ACC112 (cell line): Measurements from ENCODE around the gene HDAC8.
"Not testable (repeated sequence)": the region's sequence is repeated elsewhere in the genome, so short reads cannot be mapped to it uniquely, and the experiment has no call there.

ENCODE experiments used
- H2AFZ ChIP-seq: fragments of 200-600 bp; sonication (generic); one replicate; pipeline ENCODE4 v1.6.0; 2017; ENCODE audit warnings: antibody characterized with exemption, low read length; ENCODE audit not compliant: unreplicated experiment
- H3K27ac ChIP-seq: fragments of 200-600 bp; sonication (generic); 2 replicates; pipeline ENCODE4 v1.5.1; 2014; ENCODE audit warnings: low read depth, mild to moderate bottlenecking, antibody characterized with exemption, low read length, moderate library complexity
- H3K27me3 ChIP-seq: fragments of 200-600 bp; sonication (generic); 2 replicates; pipeline ENCODE4 v1.6.1; 2014; ENCODE audit warnings: mild to moderate bottlenecking, antibody characterized with exemption, low read length, moderate library complexity, mixed read lengths; ENCODE audit not compliant: insufficient read depth
- H3K36me3 ChIP-seq: fragments of 200-600 bp; sonication (generic); 2 replicates; pipeline ENCODE4 v1.6.1; 2016; ENCODE audit warnings: mild to moderate bottlenecking, antibody characterized with exemption, low read length, moderate library complexity, mixed read lengths; ENCODE audit not compliant: insufficient read depth
- H3K4me1 ChIP-seq: fragments of 200-600 bp; sonication (generic); one replicate; pipeline ENCODE4 v1.6.1; 2016; ENCODE audit warnings: low read length, mixed read lengths; ENCODE audit not compliant: insufficient read depth, unreplicated experiment, control insufficient read depth
- H3K4me3 ChIP-seq: fragments of 200-600 bp; sonication (generic); 2 replicates; pipeline ENCODE4 v1.5.1; 2014; ENCODE audit warnings: mild to moderate bottlenecking, low read depth, low read length
- H3K79me2 ChIP-seq: fragments of 200-600 bp; sonication (generic); one replicate; pipeline ENCODE4 v1.6.0; 2016; ENCODE audit warnings: low read length; ENCODE audit not compliant: control insufficient read depth, unreplicated experiment, insufficient read depth

Gene HDAC8

DNA sequence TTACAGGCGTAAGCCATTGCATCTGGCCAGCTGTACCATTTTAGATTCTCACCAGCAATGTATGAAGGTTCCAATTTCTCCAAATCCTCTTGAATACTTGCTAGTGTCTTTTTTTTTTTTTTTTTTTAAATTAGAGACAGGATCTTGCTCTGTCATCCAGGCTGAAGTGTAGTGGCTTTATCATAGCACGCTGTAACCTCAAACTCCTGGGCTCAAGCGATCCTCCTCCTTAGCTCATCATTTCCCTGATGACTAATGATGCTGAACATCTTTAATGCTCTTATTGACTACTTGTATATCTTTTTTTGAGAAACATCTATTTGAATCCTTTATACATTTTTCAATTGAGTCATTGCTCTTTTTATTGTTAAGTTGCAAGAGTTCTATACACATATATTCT, 40.3 kb downstream of the HDAC8 start:
- no peak overlapping the region for H3K4me3 ChIP-seq
- no peaks in the 10 kb centered on the region for H3K79me2 ChIP-seq
- no peak overlapping the region for H2AFZ ChIP-seq
- peaks cover 1% of the 10 kb centered on the region for H3K4me1 ChIP-seq
- no peaks in the 10 kb centered on the region for H3K27me3 ChIP-seq
- no peaks in the 10 kb centered on the region for H3K36me3 ChIP-seq
- no peak overlapping the region for H3K27ac ChIP-seq

DNA sequence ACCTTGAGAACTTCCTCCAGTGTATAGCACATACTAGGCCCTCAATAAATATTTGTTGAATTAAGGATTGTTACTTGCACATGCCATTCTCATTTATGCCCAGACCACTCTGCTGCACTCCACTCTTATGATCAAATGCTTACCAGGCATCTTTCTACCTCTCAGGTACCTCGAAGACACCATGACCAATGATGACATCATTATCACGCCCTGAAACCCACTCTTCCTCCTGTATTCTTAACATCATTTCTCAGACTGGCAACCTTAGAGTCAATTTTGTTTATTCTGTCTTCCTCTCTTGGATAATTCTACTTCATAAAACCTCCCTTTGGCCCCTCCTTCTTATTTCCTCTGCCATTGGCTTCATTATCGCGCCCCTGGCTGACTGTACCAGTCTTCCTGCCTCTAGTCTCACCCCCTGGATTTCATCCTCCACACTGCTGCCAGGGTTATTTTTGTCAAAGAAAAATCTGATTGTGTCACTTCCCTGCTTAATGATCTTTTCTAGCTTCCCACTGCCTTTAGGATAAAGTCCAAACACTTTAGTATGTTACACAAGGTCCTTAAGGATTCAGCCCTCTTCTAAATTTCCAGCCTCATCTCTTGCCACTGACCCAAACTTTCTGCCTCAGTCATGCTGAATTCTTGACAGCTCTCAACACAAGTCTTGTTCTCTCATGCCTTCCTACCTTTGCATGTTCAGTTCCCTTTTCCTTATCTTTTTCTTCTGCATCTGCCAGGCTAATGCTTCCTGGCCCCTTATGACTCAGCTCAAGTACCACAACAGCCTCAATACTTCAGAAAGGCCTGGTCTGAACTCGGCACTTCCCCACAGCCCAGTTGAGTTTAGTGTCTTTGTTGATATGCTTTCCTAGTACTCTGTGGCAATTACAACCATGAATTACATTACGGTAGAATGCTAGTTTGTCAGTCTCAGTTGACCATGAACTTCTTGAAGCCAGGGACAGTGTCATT, 45.8 kb downstream of the HDAC8 start:
- peaks cover 7% of the 10 kb centered on the region for H3K4me1 ChIP-seq
- H3K4me3 ChIP-seq, result no peak overlapping the region
- H3K36me3 ChIP-seq, result no peaks in the 10 kb centered on the region
- no peak overlapping the region for H2AFZ ChIP-seq
- peaks cover 2% of the 10 kb centered on the region for H3K79me2 ChIP-seq
- H3K27ac ChIP-seq, result no peak overlapping the region
- no peaks in the 10 kb centered on the region for H3K27me3 ChIP-seq

DNA sequence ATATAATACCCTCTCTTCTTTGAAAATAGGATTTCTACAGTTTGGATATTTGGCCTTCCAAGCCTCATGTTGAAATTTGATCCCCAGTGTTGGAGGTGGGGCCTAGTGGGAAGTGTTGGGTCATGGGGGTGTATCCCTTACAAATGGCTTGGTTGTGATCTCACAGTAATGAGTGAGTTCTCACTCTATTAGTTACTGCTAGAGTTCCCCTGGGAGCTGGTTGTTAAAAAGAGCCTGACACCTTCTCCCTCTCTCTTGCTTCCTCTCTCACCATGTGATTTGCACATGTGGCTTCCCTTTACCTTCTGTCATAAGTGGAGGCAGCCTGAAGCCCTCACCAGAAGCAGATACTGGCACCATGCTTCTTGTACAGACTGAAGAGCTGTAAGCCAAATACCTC, 73.9 kb downstream of the HDAC8 start:
- no peak overlapping the region for H3K4me3 ChIP-seq
- peaks cover 7% of the 10 kb centered on the region for H3K79me2 ChIP-seq
- no peaks in the 10 kb centered on the region for H3K36me3 ChIP-seq
- H3K27ac ChIP-seq, result no peak overlapping the region
- H3K27me3 ChIP-seq, result no peaks in the 10 kb centered on the region
- no peak overlapping the region for H2AFZ ChIP-seq
- no peaks in the 10 kb centered on the region for H3K4me1 ChIP-seq

DNA sequence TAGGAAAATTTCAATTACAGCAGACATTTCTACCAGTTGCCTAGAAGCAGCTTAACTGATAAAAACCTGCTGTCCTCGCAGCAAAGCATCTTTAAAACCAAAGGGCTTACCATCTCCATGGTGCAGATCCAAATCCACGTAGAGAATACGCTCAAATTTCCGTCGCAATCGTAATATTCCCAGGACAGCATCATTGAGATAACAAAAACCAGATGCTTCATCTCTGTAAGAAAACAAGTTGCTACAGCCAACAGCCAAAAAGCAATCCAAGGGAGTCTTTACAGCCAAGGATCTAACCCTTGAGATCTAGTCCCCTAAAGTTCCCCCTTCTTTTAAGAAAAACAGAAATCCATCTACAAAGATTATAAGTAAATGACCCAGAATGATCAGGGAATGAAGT, 77.6 kb downstream of the HDAC8 start:
- Histone ChIP-seq H3K4me3 (no peak overlapping the region), H3K79me2 (peaks cover 4% of the 10 kb centered on the region), H3K4me1 (no peaks in the 10 kb centered on the region), H2AFZ (no peak overlapping the region), H3K36me3 (0 out of 2 replicates have a peak, but pooled peaks cover 3% of the 10 kb centered on the region), H3K27ac (no peak overlapping the region), H3K27me3 (no peaks in the 10 kb centered on the region)

DNA sequence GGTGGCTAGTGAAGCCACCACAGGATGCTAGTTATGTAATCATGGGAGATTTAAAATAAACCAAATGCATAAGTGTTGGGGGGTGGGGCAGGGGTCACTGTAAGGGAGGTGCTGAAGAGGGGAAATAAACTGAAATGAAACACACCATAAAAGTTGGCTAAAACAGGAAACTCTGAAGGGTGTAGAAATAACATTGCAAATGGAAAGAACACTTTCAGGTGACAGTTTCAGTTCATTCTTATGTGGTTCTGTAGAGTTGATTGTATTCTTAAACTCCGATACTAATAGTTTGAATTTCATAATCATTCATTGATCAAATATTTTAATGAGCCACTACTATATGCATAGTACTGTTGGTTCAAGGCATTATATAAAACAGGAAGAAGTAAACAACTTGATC, 80.1 kb downstream of the HDAC8 start:
- 0 out of 2 replicates have a peak, but pooled peaks cover 3% of the 10 kb centered on the region for H3K36me3 ChIP-seq
- H3K27me3 ChIP-seq, result no peaks in the 10 kb centered on the region
- no peak overlapping the region for H3K27ac ChIP-seq
- no peaks in the 10 kb centered on the region for H3K4me1 ChIP-seq
- H3K4me3 ChIP-seq, result no peak overlapping the region
- H2AFZ ChIP-seq, result no peak overlapping the region
- no peaks in the 10 kb centered on the region for H3K79me2 ChIP-seq

DNA sequence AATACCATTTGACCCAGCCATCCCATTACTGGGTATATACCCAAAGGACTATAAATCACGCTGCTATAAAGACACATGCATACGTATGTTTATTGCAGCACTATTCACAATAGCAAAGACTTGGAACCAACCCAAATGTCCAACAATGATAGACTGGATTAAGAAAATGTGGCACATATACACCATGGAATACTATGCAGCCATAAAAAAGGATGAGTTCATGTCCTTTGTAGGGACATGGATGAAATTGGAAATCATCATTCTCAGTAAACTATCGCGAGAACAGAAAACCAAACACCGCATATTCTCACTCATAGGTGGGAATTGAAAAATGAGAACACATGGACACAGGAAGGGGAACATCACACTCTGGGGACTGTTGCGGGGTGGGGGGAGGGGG, 82.4 kb downstream of the HDAC8 start:
- H2AFZ ChIP-seq, H3K27me3 ChIP-seq, H3K4me1 ChIP-seq, H3K27ac ChIP-seq, H3K79me2 ChIP-seq, H3K36me3 ChIP-seq, H3K4me3 ChIP-seq: not testable (repeated sequence)

DNA sequence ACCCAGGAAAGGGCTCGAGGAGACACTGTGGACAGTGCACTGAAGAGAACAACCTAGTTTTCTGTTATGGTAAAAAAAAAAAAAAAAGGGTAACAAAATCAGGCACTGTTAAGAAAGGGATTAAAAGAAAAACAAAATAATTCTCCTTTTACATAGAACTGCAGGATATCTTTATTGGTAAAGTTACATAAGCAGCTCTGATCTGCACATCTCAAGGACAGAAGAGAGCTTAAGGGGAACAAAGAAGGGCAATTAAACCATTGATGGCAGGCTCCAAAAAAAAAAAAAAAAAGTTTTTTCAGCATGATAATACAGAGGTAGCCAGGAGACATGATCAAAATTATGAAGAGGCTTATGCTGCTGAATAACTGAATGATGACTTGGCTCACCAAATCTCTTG, 85.0 kb downstream of the HDAC8 start:
- Histone ChIP-seq H3K36me3 (0 out of 2 replicates have a peak, but pooled peaks cover 3% of the 10 kb centered on the region), H3K79me2 (no peaks in the 10 kb centered on the region), H3K4me3 (no peak overlapping the region), H3K27ac (no peak overlapping the region), H3K27me3 (no peaks in the 10 kb centered on the region), H2AFZ (no peak overlapping the region), H3K4me1 (no peaks in the 10 kb centered on the region)

DNA sequence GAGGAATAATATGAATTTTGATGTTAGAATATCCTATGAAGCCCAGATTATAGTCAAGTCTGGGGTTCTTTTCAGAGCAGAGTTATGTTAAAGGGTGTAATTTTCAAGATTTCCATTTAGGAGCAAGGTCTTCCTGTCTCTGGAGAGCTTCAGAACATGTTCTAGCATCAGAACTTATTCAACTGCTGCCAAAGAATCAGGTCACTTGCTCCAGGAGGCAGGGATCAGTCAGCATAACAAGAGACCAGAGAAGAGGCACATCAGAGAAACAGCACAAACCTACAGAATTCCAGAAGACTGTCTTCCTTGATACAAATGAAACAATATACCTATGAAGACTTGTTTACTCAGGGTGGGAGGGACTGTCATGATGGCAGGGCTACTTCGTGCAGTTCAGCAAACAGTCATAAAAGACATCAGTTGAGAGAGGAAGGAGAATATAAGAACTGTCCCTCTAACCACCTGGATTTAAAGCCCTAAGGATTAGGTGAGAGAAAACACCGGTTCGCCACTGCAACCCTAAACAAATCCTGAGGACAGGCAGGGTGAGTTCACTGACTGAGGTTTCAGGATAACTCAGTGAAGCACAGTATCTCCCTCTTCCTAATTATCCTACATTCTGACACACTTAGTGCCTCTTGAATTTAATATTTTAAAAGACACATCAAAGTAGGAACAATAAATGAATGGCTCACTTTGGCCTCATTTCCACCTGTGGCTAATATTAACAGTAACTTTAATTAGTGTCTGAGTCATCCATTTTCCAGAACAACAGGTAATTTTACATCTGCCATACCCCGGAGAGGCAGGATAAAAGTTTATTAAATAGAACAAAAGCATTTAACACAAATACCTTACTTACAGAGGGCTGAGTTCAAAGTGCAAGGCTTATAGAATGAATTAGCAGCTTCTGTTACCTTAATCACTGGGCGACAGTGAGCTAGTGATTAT, 93.0 kb downstream of the HDAC8 start:
- Histone ChIP-seq H2AFZ (no peak overlapping the region), H3K4me3 (no peak overlapping the region), H3K79me2 (no peaks in the 10 kb centered on the region), H3K27me3 (no peaks in the 10 kb centered on the region), H3K36me3 (no peaks in the 10 kb centered on the region), H3K27ac (no peak overlapping the region), H3K4me1 (no peaks in the 10 kb centered on the region)

DNA sequence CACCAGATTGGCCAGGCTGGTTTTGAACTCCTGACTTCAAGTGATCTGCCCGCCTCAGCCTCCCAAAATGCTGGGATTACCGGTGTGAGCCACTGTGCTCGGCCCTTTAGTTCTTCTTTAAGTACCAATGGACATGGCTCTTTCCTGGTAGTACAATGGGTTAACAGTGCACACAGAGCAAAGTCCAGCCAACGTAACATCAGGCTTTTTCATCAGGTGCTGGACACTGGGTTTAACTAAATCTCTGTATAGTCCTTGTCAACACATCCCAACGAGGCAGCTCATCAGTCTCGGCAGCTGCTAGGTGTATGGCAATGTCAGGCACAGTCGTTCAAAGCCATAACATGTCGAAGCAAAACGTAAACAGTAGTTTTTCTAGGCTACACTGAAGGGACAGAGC, 93.8 kb downstream of the HDAC8 start:
- H3K4me3 ChIP-seq, result no peak overlapping the region
- H3K27me3 ChIP-seq, result no peaks in the 10 kb centered on the region
- no peak overlapping the region for H3K27ac ChIP-seq
- no peaks in the 10 kb centered on the region for H3K79me2 ChIP-seq
- H2AFZ ChIP-seq, result no peak overlapping the region
- H3K36me3 ChIP-seq, result no peaks in the 10 kb centered on the region
- H3K4me1 ChIP-seq, result no peaks in the 10 kb centered on the region

DNA sequence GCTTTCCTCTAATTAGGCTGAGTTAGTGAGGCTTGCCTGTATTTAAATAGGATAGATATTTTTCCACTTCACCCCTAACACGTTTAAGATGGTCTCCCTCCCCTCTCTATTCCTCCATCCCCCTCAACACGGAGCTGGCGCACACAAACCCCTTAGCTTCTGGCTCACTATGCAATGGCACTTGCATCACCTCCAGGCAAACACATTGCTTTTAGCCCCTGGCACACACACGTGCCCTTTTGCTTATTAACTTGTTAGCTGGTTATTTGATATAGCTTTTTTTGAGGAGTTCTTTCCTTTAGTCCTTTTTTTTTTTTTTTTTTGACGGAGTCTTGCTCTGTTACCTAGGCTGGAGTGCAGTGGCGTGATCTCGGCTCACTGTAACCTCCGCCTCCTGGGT, 94.3 kb downstream of the HDAC8 start:
- Histone ChIP-seq H3K27me3 (no peaks in the 10 kb centered on the region), H3K4me3 (no peak overlapping the region)

More for the DNA sequence above, 94.3 kb downstream of the HDAC8 start:
- H3K36me3 ChIP-seq, result no peaks in the 10 kb centered on the region
- H3K79me2 ChIP-seq, result no peaks in the 10 kb centered on the region
- H2AFZ ChIP-seq, result no peak overlapping the region
- H3K27ac ChIP-seq, result no peak overlapping the region
- H3K4me1 ChIP-seq, result no peaks in the 10 kb centered on the region
